Upper lobe of left lung (tissue), 6 donors: Measurements from ENCODE around the gene MEGF6. TPM values are rescaled to one million over a fixed set of nuclear protein-coding genes. Genes with fewer than 3 reads are reported as not detected.

Source experiments
- ATAC-seq, 2 donors: fragments of 200-7000 bp; cut with Tn5 transposase; one replicate each; pipeline ENCODE4 v1.9.1; 2022; ENCODE audit warnings: mild to moderate bottlenecking in 2 of 2, moderate library complexity in 2 of 2; ENCODE audit not compliant: low FRiP score in 2 of 2
- DNase-seq, 2 donors: peaks; one replicate each; pipeline ENCODE4 v3.0.0-alpha.2; 2019 to 2020
- H3K27ac ChIP-seq, 4 donors: fragments of 200-600 bp; sonication (generic); one replicate each; pipeline ENCODE4 v1.5.1; 2016 to 2019
- H3K27me3 ChIP-seq, 4 donors: fragments of 200-600 bp; sonication (generic); one replicate each; pipeline ENCODE4 v1.5.1; 2017 to 2019
- H3K36me3 ChIP-seq, 4 donors: fragments of 200-600 bp; sonication (generic); one replicate each; pipeline ENCODE4 v1.5.1; 2016 to 2019
- H3K4me1 ChIP-seq, 4 donors: fragments of 200-600 bp; sonication (generic); one replicate each; pipeline ENCODE4 v1.5.1; 2018 to 2019
- H3K4me3 ChIP-seq, 4 donors: fragments of 200-600 bp; sonication (generic); one replicate each; pipeline ENCODE4 v1.5.1; 2017 to 2019; ENCODE audit warnings: mild to moderate bottlenecking in 2 of 4, moderate library complexity in 1 of 4
- H3K9me3 ChIP-seq, 4 donors: fragments of 200-600 bp; sonication (generic); one replicate each; pipeline ENCODE4 v1.5.1; 2018 to 2019
- CTCF ChIP-seq, 6 experiments: fragments of 450-650 bp in 4 of 6; fragments of 200-600 bp in 2 of 6; sonication (generic) in 2 of 6; IDR thresholded peaks; one replicate each; pipeline ENCODE4 v1.5.1; 2016 to 2019; ENCODE audit warnings: antibody characterized with exemption in 6 of 6
- EP300 ChIP-seq, 4 donors: sonication (generic); formaldehyde crosslinking; IDR thresholded peaks; one replicate each; pipeline ENCODE4 v1.5.1; 2017; ENCODE audit warnings: antibody characterized with exemption in 4 of 4, control low read depth in 2 of 4
- POLR2A ChIP-seq, 4 donors: fragments of 450-650 bp; IDR thresholded peaks; one replicate each; pipeline ENCODE4 v1.5.1; 2016 to 2017; ENCODE audit warnings: antibody characterized with exemption in 4 of 4, mild to moderate bottlenecking in 2 of 4
- POLR2AphosphoS5 ChIP-seq, 2 donors: sonication (generic); formaldehyde crosslinking; IDR thresholded peaks; one replicate each; pipeline ENCODE4 v1.5.1; 2017; ENCODE audit warnings: antibody characterized with exemption in 2 of 2
- WGBS, 2 donors: methylation state at CpG; one replicate each; pipeline ENCODE4 v1.1.5; 2017 to 2018; 5-methylcytosine and 5-hydroxymethylcytosine counted together
- total RNA-seq, 6 donors: library from RNA; depleted of rRNA in 4 of 6; stranded (reverse); fragments of >200 nt in 4 of 6; gene quantifications; one replicate each; pipeline versions ENCODE4 v1.1.0 to v1.2.1, GENCODE V29; 2016 to 2021
- donor health status: DM: no; HTN: no; CAD: no; lungs with moderate emphysema.
- donor health status: DM: no; HTN: yes; CAD: no; lungs with severe emphysema.

Gene MEGF6
- total RNA-seq, 6 donors from 2014 or later = 23.8 to 128 (median 83.5) TPM

GRCh38 chr1:3618531-3618880, 7.2 kb upstream of the MEGF6 start:
- ATAC-seq (no peak), DNase-seq (peak in 1 of 2 donors; percentile 50)
- Histone ChIP-seq H3K27me3 (peaks cover 0 to 2% (median 0%) of the 10 kb centered on the region in 4 donors), H3K9me3 (no peaks in the 10 kb centered on the region), H3K36me3 (no peaks in the 10 kb centered on the region), H3K27ac (no peak overlapping the region), H3K4me3 (no peak overlapping the region), H3K4me1 (peaks cover 22 to 40% (median 33%) of the 10 kb centered on the region in 4 donors)
- no peak for TF ChIP-seq EP300 (IDR thresholded peaks at IDR 0.05)
- no peak for TF ChIP-seq POLR2A (IDR thresholded peaks at IDR 0.05)
- no peak for TF ChIP-seq CTCF (IDR thresholded peaks at IDR 0.05)
- no peak for TF ChIP-seq POLR2AphosphoS5 (IDR thresholded peaks at IDR 0.05)
- 64% methylated on average over 9 of the region's 9 CpGs; no CpG with 5 or more reads in 1 of the 2 donors for WGBS, 2 donors

DNA sequence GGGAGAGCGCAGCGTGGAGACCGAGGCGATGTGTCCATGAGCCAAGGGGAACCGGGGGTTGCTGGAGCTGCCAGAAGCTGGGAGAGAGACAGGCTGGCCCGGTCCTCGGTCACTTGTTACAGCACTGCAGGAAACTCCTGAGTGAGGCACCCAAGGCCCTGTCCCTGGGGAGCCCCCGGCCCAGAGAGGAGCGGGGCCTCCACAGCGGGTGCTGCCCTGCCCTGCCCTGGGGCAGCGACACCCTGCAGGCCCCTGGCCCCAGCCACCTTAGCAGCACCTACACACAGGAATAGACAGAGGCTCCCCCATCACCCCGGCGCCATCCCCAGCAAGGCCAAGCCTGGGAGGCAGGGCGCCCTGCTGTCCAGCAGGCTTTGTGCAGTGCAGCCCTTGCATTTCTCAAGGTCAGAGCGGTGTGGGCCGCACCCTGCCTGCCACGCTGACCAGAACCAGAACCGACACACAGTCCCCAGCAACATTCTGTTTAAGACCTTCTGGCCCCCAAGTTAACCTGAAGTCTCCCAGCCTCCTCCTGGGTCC, 6.6 kb upstream of the MEGF6 start:
- TF ChIP-seq EP300 (IDR thresholded peaks at IDR 0.05) (no peak), CTCF (IDR thresholded peaks at IDR 0.05) (no peak), POLR2AphosphoS5 (IDR thresholded peaks at IDR 0.05) (no peak), POLR2A (IDR thresholded peaks at IDR 0.05) (no peak)
- Histone ChIP-seq H3K4me3 (no peak overlapping the region), H3K27ac (no peak overlapping the region), H3K36me3 (no peaks in the 10 kb centered on the region), H3K4me1 (peaks cover 15 to 39% (median 31%) of the 10 kb centered on the region in 4 donors), H3K9me3 (no peaks in the 10 kb centered on the region), H3K27me3 (peaks cover 0 to 2% (median 0%) of the 10 kb centered on the region in 4 donors)
- DNase-seq (peak in 1 of 2 donors; percentile 65), ATAC-seq (no peak)
- 90 to 94% methylated on average over 8 to 17 of the region's 18 CpGs for WGBS, 2 donors

DNA sequence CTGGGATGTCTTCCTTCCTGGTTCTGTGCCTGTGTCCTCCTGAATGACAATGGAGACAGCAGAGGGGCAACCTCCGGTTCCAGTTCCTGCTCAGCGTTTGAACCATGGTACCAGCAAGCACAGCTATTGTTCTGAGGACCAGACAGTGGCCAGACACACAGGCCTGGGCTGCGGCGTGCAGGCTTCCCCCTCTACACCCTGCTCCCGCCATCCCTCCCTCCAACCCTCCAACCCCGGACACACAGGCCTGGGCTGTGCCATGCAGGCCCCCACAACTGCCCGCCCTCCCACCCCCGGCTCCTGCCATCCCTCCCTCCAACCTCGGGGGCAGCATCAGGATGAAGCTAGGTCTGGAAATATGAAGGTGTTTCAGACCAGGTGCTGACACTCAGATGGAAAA, 5.6 kb upstream of the MEGF6 start:
- H3K4me3 ChIP-seq = no peak overlapping the region
- H3K4me1 ChIP-seq = peaks cover 20 to 40% (median 39%) of the 10 kb centered on the region in 4 donors
- no peaks in the 10 kb centered on the region for H3K36me3 ChIP-seq
- no peak for TF ChIP-seq EP300 (IDR thresholded peaks at IDR 0.05)
- no peak for TF ChIP-seq POLR2A (IDR thresholded peaks at IDR 0.05)
- TF ChIP-seq CTCF (IDR thresholded peaks at IDR 0.05) = no peak
- TF ChIP-seq POLR2AphosphoS5 (IDR thresholded peaks at IDR 0.05) = no peak
- 73% methylated on average over 9 of the region's 9 CpGs; no CpG with 5 or more reads in 1 of the 2 donors for WGBS, 2 donors
- no peaks in the 10 kb centered on the region for H3K9me3 ChIP-seq
- no peak overlapping the region for H3K27ac ChIP-seq
- peak in 1 of 2 donors; percentile 52 for DNase-seq
- H3K27me3 ChIP-seq = peaks cover 0 to 2% (median 0%) of the 10 kb centered on the region in 4 donors
- no peak for ATAC-seq

DNA sequence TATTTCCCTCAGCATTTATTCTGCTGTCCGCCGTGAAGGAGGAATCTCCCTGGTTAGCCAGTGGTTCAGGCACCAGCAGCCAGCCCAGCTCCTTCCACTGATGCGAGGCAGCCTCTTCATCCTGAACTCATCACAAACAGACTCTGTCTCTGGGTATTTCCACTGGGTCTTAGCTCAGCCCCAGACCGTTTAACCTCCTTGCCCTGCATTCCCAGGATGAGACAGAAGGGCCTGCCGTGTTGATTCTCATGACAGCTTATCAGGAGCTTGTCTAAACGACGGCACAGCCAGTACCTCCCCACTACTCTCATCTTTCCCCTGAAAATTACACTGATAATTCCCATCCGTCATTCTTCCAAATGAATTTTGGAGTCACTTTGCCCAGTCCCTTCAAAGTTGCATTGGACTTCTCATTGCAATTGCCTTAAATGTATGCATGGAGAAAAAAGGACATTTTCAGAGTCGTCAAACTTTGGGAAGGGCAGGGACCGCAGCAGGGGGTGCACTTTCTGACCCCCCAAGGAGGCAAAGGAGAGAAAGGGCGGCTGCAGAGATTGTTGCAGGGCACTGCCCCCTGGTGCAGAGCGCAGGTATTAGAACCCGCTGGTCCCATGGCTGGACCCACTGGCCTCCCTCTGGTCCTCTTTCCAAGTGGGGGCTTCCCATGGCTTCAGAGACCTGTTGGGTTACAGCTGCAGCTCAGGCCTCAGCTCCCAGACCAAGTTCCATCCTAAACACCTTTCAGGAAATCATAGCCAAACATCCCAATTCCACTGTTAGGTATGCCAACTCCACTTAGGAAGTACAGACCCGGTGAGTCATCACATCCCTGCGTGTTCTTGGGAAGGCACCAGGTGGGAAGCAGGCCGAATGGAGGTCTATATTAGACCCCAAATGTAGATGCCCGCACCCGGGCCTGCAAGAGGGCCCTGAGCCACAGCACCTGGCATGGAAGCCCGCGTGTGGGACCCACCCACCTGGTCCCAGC, 3.7 kb upstream of the MEGF6 start:
- WGBS, 2 donors = 58 to 66% methylated on average over 19 to 20 of the region's 20 CpGs
- Histone ChIP-seq H3K27ac (no peak overlapping the region), H3K27me3 (peaks cover 0 to 8% (median 2%) of the 10 kb centered on the region in 4 donors), H3K36me3 (no peaks in the 10 kb centered on the region), H3K4me1 (peaks cover 35 to 56% (median 54%) of the 10 kb centered on the region in 4 donors), H3K9me3 (no peaks in the 10 kb centered on the region), H3K4me3 (no peak overlapping the region)
- ATAC-seq (no peak), DNase-seq (peak in 1 of 2 donors; percentile 54)
- TF ChIP-seq POLR2AphosphoS5 (IDR thresholded peaks at IDR 0.05) (no peak), CTCF (IDR thresholded peaks at IDR 0.05) (peak; percentile 40 to 66 (median 61))
